ENCODE results near the gene MMD2.
"Not testable (repeated sequence)": the region's sequence is repeated elsewhere in the genome, so short reads cannot be mapped to it uniquely, and the experiment has no call there.

Gene MMD2

GRCh38 chr7:4958477-4959301 lies at the start of gene MMD2:
Gene MMD2, minus strand, starts transcription at chr7:4959187. Its CDS starts 170 bp downstream, at chr7:4959017.
- Histone ChIP-seq H3K4me1 (ENCODE audit: control insufficient read depth, insufficient read depth, low read length) (no peaks in the 10 kb centered on the region), H3K9me3 (ENCODE audit: control insufficient read depth, low read length) (no peaks in the 10 kb centered on the region), H3K9ac (ENCODE audit: low read length) (no peak within 1 kb of the TSS), H3K36me3 (ENCODE audit: control insufficient read depth, insufficient read depth, low read length) (no peaks in the 10 kb centered on the region), H3K4me3 (ENCODE audit: low read length) (no peak within 1 kb of the TSS), H3K27me3 (ENCODE audit: control insufficient read depth, insufficient read depth, low read length) (peaks cover 21% of the 10 kb centered on the region)

GRCh38 chr7:5005066-5005465 lies 46.1 kb upstream of the MMD2 start:
- no peaks in the 10 kb centered on the region for H3K27me3 ChIP-seq (ENCODE audit: control insufficient read depth, insufficient read depth, low read length)
- H3K4me1 ChIP-seq (ENCODE audit: control insufficient read depth, insufficient read depth, low read length): no peaks in the 10 kb centered on the region
- no peaks in the 10 kb centered on the region for H3K9me3 ChIP-seq (ENCODE audit: control insufficient read depth, low read length)
- no peak overlapping the region for H3K4me3 ChIP-seq (ENCODE audit: low read length)
- no peaks in the 10 kb centered on the region for H3K36me3 ChIP-seq (ENCODE audit: control insufficient read depth, insufficient read depth, low read length)
- H3K9ac ChIP-seq (ENCODE audit: low read length): no peak overlapping the region

GRCh38 chr7:5001911-5002310 lies 42.9 kb upstream of the MMD2 start:
- no peaks in the 10 kb centered on the region for H3K27me3 ChIP-seq (ENCODE audit: control insufficient read depth, insufficient read depth, low read length)
- H3K9ac ChIP-seq (ENCODE audit: low read length): no peak overlapping the region
- no peak overlapping the region for H3K4me3 ChIP-seq (ENCODE audit: low read length)
- no peaks in the 10 kb centered on the region for H3K9me3 ChIP-seq (ENCODE audit: control insufficient read depth, low read length)
- H3K36me3 ChIP-seq (ENCODE audit: control insufficient read depth, insufficient read depth, low read length): no peaks in the 10 kb centered on the region
- no peaks in the 10 kb centered on the region for H3K4me1 ChIP-seq (ENCODE audit: control insufficient read depth, insufficient read depth, low read length)

GRCh38 chr7:5001003-5001402 lies 42.0 kb upstream of the MMD2 start:
- Histone ChIP-seq H3K27me3 (ENCODE audit: control insufficient read depth, insufficient read depth, low read length) (no peaks in the 10 kb centered on the region), H3K4me3 (ENCODE audit: low read length) (no peak overlapping the region), H3K9me3 (ENCODE audit: control insufficient read depth, low read length) (no peaks in the 10 kb centered on the region), H3K36me3 (ENCODE audit: control insufficient read depth, insufficient read depth, low read length) (no peaks in the 10 kb centered on the region), H3K9ac (ENCODE audit: low read length) (no peak overlapping the region), H3K4me1 (ENCODE audit: control insufficient read depth, insufficient read depth, low read length) (no peaks in the 10 kb centered on the region)

GRCh38 chr7:4999369-4999950 lies 40.5 kb upstream of the MMD2 start:
- Histone ChIP-seq H3K4me1 (ENCODE audit: control insufficient read depth, insufficient read depth, low read length) (no peaks in the 10 kb centered on the region), H3K9me3 (ENCODE audit: control insufficient read depth, low read length) (no peaks in the 10 kb centered on the region), H3K4me3 (ENCODE audit: low read length) (no peak overlapping the region), H3K9ac (ENCODE audit: low read length) (no peak overlapping the region), H3K27me3 (ENCODE audit: control insufficient read depth, insufficient read depth, low read length) (no peaks in the 10 kb centered on the region), H3K36me3 (ENCODE audit: control insufficient read depth, insufficient read depth, low read length) (no peaks in the 10 kb centered on the region)

GRCh38 chr7:4998910-4999309 lies 39.9 kb upstream of the MMD2 start:
- Histone ChIP-seq H3K4me3 (ENCODE audit: low read length) (no peak overlapping the region), H3K36me3 (ENCODE audit: control insufficient read depth, insufficient read depth, low read length) (no peaks in the 10 kb centered on the region)

GRCh38 chr7:4998244-4998643 lies 39.3 kb upstream of the MMD2 start:
- no peaks in the 10 kb centered on the region for H3K9me3 ChIP-seq (ENCODE audit: control insufficient read depth, low read length)
- H3K9ac ChIP-seq (ENCODE audit: low read length): no peak overlapping the region
- no peak overlapping the region for H3K4me3 ChIP-seq (ENCODE audit: low read length)
- H3K4me1 ChIP-seq (ENCODE audit: control insufficient read depth, insufficient read depth, low read length): no peaks in the 10 kb centered on the region
- no peaks in the 10 kb centered on the region for H3K27me3 ChIP-seq (ENCODE audit: control insufficient read depth, insufficient read depth, low read length)
- no peaks in the 10 kb centered on the region for H3K36me3 ChIP-seq (ENCODE audit: control insufficient read depth, insufficient read depth, low read length)

More at GRCh38 chr7:4998910-4999309, 39.9 kb upstream of the MMD2 start:
- H3K9ac ChIP-seq (ENCODE audit: low read length): no peak overlapping the region
- no peaks in the 10 kb centered on the region for H3K4me1 ChIP-seq (ENCODE audit: control insufficient read depth, insufficient read depth, low read length)
- H3K27me3 ChIP-seq (ENCODE audit: control insufficient read depth, insufficient read depth, low read length): no peaks in the 10 kb centered on the region
- H3K9me3 ChIP-seq (ENCODE audit: control insufficient read depth, low read length): no peaks in the 10 kb centered on the region

GRCh38 chr7:4996696-4997222 lies 37.8 kb upstream of the MMD2 start:
- no peak overlapping the region for H3K9ac ChIP-seq (ENCODE audit: low read length)
- no peak overlapping the region for H3K4me3 ChIP-seq (ENCODE audit: low read length)
- no peaks in the 10 kb centered on the region for H3K27me3 ChIP-seq (ENCODE audit: control insufficient read depth, insufficient read depth, low read length)
- H3K36me3 ChIP-seq (ENCODE audit: control insufficient read depth, insufficient read depth, low read length): no peaks in the 10 kb centered on the region
- H3K9me3 ChIP-seq (ENCODE audit: control insufficient read depth, low read length): no peaks in the 10 kb centered on the region
- H3K4me1 ChIP-seq (ENCODE audit: control insufficient read depth, insufficient read depth, low read length): no peaks in the 10 kb centered on the region

- Histone ChIP-seq H3K9me3 (ENCODE audit: control insufficient read depth, low read length) (no peaks in the 10 kb centered on the region), H3K4me1 (ENCODE audit: control insufficient read depth, insufficient read depth, low read length) (no peaks in the 10 kb centered on the region), H3K27me3 (ENCODE audit: control insufficient read depth, insufficient read depth, low read length) (no peaks in the 10 kb centered on the region), H3K9ac (ENCODE audit: low read length) (no peak overlapping the region), H3K36me3 (ENCODE audit: control insufficient read depth, insufficient read depth, low read length) (no peaks in the 10 kb centered on the region), H3K4me3 (ENCODE audit: low read length) (no peak overlapping the region)
Observed at GRCh38 chr7:4995429-4995969, 36.5 kb upstream of the MMD2 start.

- H3K9ac ChIP-seq (ENCODE audit: low read length): no peak overlapping the region
- H3K9me3 ChIP-seq (ENCODE audit: control insufficient read depth, low read length): no peaks in the 10 kb centered on the region
- H3K4me1 ChIP-seq (ENCODE audit: control insufficient read depth, insufficient read depth, low read length): no peaks in the 10 kb centered on the region
- H3K36me3 ChIP-seq (ENCODE audit: control insufficient read depth, insufficient read depth, low read length): peaks cover 4% of the 10 kb centered on the region
- H3K4me3 ChIP-seq (ENCODE audit: low read length): no peak overlapping the region
- H3K27me3 ChIP-seq (ENCODE audit: control insufficient read depth, insufficient read depth, low read length): no peaks in the 10 kb centered on the region
Observed at GRCh38 chr7:4993471-4993870, 34.5 kb upstream of the MMD2 start.

GRCh38 chr7:4982741-4983140 lies 23.8 kb upstream of the MMD2 start:
- not testable (repeated sequence) for H3K27me3 ChIP-seq (ENCODE audit: control insufficient read depth, insufficient read depth, low read length); H3K4me3 ChIP-seq (ENCODE audit: low read length); H3K9ac ChIP-seq (ENCODE audit: low read length); H3K4me1 ChIP-seq (ENCODE audit: control insufficient read depth, insufficient read depth, low read length); H3K36me3 ChIP-seq (ENCODE audit: control insufficient read depth, insufficient read depth, low read length); H3K9me3 ChIP-seq (ENCODE audit: control insufficient read depth, low read length)

GRCh38 chr7:4981295-4981890 lies 22.4 kb upstream of the MMD2 start:
- not testable (repeated sequence) for H3K36me3 ChIP-seq (ENCODE audit: control insufficient read depth, insufficient read depth, low read length); H3K4me3 ChIP-seq (ENCODE audit: low read length); H3K9ac ChIP-seq (ENCODE audit: low read length); H3K4me1 ChIP-seq (ENCODE audit: control insufficient read depth, insufficient read depth, low read length); H3K9me3 ChIP-seq (ENCODE audit: control insufficient read depth, low read length); H3K27me3 ChIP-seq (ENCODE audit: control insufficient read depth, insufficient read depth, low read length)
